Activated naive CD8-positive, alpha-beta T cell treated with anti-CD3 and anti-CD28 coated beads, Interleukin-2, amount 50 U/mL, for 24 hours (primary cell): ENCODE results near the gene CAMKK2.
"Not testable (repeated sequence)": the region's sequence is repeated elsewhere in the genome, so short reads cannot be mapped to it uniquely, and the experiment has no call there.

Experiments
- ATAC-seq: fragments of 150-1000 bp; cut with Tn5 transposase; one replicate; pipeline ENCODE4 v1.10.0; 2021
- DNase-seq: peaks from one replicate; pipeline ENCODE4 v3.0.0; 2021
- H3K27ac Mint-ChIP-seq: one replicate; pipeline ENCODE4 v1.8.0; 2021; ENCODE audit warnings: mild to moderate bottlenecking, mixed read lengths
- H3K27me3 Mint-ChIP-seq: one replicate; pipeline ENCODE4 v1.8.0; 2021; ENCODE audit warnings: mixed read lengths
- H3K36me3 Mint-ChIP-seq: one replicate; pipeline ENCODE4 v1.8.0; 2021; ENCODE audit warnings: low read depth, mixed read lengths
- H3K4me1 Mint-ChIP-seq: one replicate; pipeline ENCODE4 v1.8.0; 2021; ENCODE audit warnings: mixed read lengths
- H3K4me3 Mint-ChIP-seq: one replicate; pipeline ENCODE4 v1.8.0; 2021; ENCODE audit warnings: mild to moderate bottlenecking, moderate library complexity, mixed read lengths
- H3K9me3 Mint-ChIP-seq: one replicate; pipeline ENCODE4 v1.8.0; 2021; ENCODE audit warnings: mixed read lengths

The CAMKK2 gene

GRCh38 chr12:121203482-121203881 is 93.0 kb downstream of the CAMKK2 start:
- Mint-ChIP-seq H3K9me3 (no peaks in the 10 kb centered on the region), H3K27me3 (no peaks in the 10 kb centered on the region), H3K4me1 (peaks cover 11% of the 10 kb centered on the region), H3K27ac (no peak overlapping the region), H3K4me3 (no peak overlapping the region), H3K36me3 (no peaks in the 10 kb centered on the region)
- ATAC-seq (no peak), DNase-seq (no peak)

- Mint-ChIP-seq H3K36me3 (no peaks in the 10 kb centered on the region), H3K4me1 (peaks cover 16% of the 10 kb centered on the region), H3K27ac (no peak overlapping the region), H3K9me3 (no peaks in the 10 kb centered on the region), H3K4me3 (no peak overlapping the region), H3K27me3 (peaks cover 2% of the 10 kb centered on the region)
- ATAC-seq = no peak
- DNase-seq = no peak
These were observed 93.8 kb downstream of the CAMKK2 start for GRCh38 chr12:121202407-121203355.

- ATAC-seq, H3K9me3 Mint-ChIP-seq: not testable (repeated sequence)
These were observed 95.4 kb downstream of the CAMKK2 start for GRCh38 chr12:121201140-121201539.

GRCh38 chr12:121198949-121199348 is 97.6 kb downstream of the CAMKK2 start:
- Mint-ChIP-seq H3K4me3 (no peak overlapping the region), H3K27me3 (peaks cover 2% of the 10 kb centered on the region), H3K9me3 (no peaks in the 10 kb centered on the region), H3K4me1 (peaks cover 11% of the 10 kb centered on the region), H3K36me3 (no peaks in the 10 kb centered on the region), H3K27ac (no peak overlapping the region)
- no peak for DNase-seq
- ATAC-seq = no peak

More at GRCh38 chr12:121201140-121201539, 95.4 kb downstream of the CAMKK2 start:
- not testable (repeated sequence) for H3K27me3 Mint-ChIP-seq, H3K4me3 Mint-ChIP-seq, DNase-seq, H3K27ac Mint-ChIP-seq, H3K36me3 Mint-ChIP-seq
- peaks cover 20% of the 10 kb centered on the region for H3K4me1 Mint-ChIP-seq

- Mint-ChIP-seq H3K27ac (peak overlapping the region; percentile 21), H3K27me3 (peaks cover 2% of the 10 kb centered on the region)
- no peak for ATAC-seq
These were observed 99.6 kb downstream of the CAMKK2 start for GRCh38 chr12:121196902-121197301.

GRCh38 chr12:121191151-121191550 is 105.4 kb downstream of the CAMKK2 start:
- H3K27me3 Mint-ChIP-seq = no peaks in the 10 kb centered on the region
- DNase-seq = no peak
- H3K4me3 Mint-ChIP-seq = no peak overlapping the region
- peak; percentile 33 for ATAC-seq
- no peak overlapping the region for H3K27ac Mint-ChIP-seq
- no peaks in the 10 kb centered on the region for H3K9me3 Mint-ChIP-seq
- H3K36me3 Mint-ChIP-seq = no peaks in the 10 kb centered on the region
- peaks cover 10% of the 10 kb centered on the region for H3K4me1 Mint-ChIP-seq

More at GRCh38 chr12:121196902-121197301, 99.6 kb downstream of the CAMKK2 start:
- no peak overlapping the region for H3K4me3 Mint-ChIP-seq
- no peaks in the 10 kb centered on the region for H3K36me3 Mint-ChIP-seq
- no peaks in the 10 kb centered on the region for H3K9me3 Mint-ChIP-seq
- H3K4me1 Mint-ChIP-seq = peaks cover 14% of the 10 kb centered on the region
- DNase-seq = no peak

GRCh38 chr12:121190523-121191031 is 105.9 kb downstream of the CAMKK2 start:
- Mint-ChIP-seq H3K4me3 (no peak overlapping the region), H3K27ac (peak overlapping the region; percentile 66), H3K4me1 (peaks cover 10% of the 10 kb centered on the region), H3K9me3 (no peaks in the 10 kb centered on the region), H3K36me3 (no peaks in the 10 kb centered on the region), H3K27me3 (no peaks in the 10 kb centered on the region)
- ATAC-seq = no peak
- DNase-seq = no peak

- Mint-ChIP-seq H3K4me3 (no peak overlapping the region), H3K36me3 (no peaks in the 10 kb centered on the region), H3K9me3 (no peaks in the 10 kb centered on the region), H3K27me3 (no peaks in the 10 kb centered on the region), H3K4me1 (peaks cover 10% of the 10 kb centered on the region), H3K27ac (no peak overlapping the region)
- ATAC-seq (no peak), DNase-seq (no peak)
These were observed 106.8 kb downstream of the CAMKK2 start for GRCh38 chr12:121189619-121190155.

- no peak overlapping the region for H3K27ac Mint-ChIP-seq
- H3K4me3 Mint-ChIP-seq = no peak overlapping the region
- no peaks in the 10 kb centered on the region for H3K9me3 Mint-ChIP-seq
- H3K36me3 Mint-ChIP-seq = no peaks in the 10 kb centered on the region
- ATAC-seq (no peak), DNase-seq (no peak)
- H3K4me1 Mint-ChIP-seq = peaks cover 10% of the 10 kb centered on the region
- H3K27me3 Mint-ChIP-seq = no peaks in the 10 kb centered on the region
These were observed 107.4 kb downstream of the CAMKK2 start for GRCh38 chr12:121189131-121189530.

- Mint-ChIP-seq H3K4me1 (peaks cover 10% of the 10 kb centered on the region), H3K9me3 (no peaks in the 10 kb centered on the region), H3K4me3 (no peak overlapping the region), H3K36me3 (no peaks in the 10 kb centered on the region), H3K27me3 (no peaks in the 10 kb centered on the region), H3K27ac (no peak overlapping the region)
- ATAC-seq = no peak
- DNase-seq = no peak
These were observed 108.3 kb downstream of the CAMKK2 start for GRCh38 chr12:121188227-121188626.
